Subcutaneous adipose tissue (tissue), 4 donors: ENCODE results near the gene STRADA. TPM values are rescaled to one million over a fixed set of nuclear protein-coding genes. Genes with fewer than 3 reads are reported as not detected.

ENCODE experiments used
- CTCF ChIP-seq: fragments of 450-650 bp; IDR thresholded peaks from one replicate; pipeline ENCODE4 v1.5.1; 2016; ENCODE audit warnings: low read depth, mild to moderate bottlenecking, control low read depth, antibody characterized with exemption, moderate library complexity
- total RNA-seq, 4 donors: library from RNA; depleted of rRNA; stranded (reverse); fragments of >200 nt; gene quantifications; one replicate each; pipeline ENCODE4 v1.1.0, GENCODE V29; 2016

STRADA gene
- total RNA-seq, 4 donors from 2014 or later: 22.9 to 36.0 (median 31.8) TPM

GRCh38 chr17:63780928-63781327, 39.3 kb upstream of the STRADA start:
- no peak for TF ChIP-seq CTCF

DNA sequence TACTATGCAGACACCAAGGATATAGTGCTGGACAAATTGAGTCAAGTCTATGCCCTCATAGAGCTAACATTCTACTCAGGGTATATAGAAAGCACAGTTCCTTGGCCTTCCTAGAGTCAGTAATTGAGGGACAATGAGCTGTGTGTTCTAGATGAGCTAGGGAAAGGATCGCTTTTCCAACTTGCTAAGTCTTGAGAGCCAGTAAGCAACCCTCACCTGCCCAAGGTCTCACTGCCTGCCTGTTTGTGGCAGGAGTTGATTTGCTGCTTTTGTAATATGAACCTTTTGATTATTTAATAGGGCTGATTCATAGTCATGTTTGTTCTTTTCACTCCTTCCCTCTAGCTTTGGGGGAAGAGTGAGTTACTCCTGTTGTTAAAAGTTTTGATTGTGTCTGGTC, 38.9 kb upstream of the STRADA start:
- no peak for TF ChIP-seq CTCF

GRCh38 chr17:63775420-63775819, 33.8 kb upstream of the STRADA start:
- TF ChIP-seq CTCF: no peak

DNA sequence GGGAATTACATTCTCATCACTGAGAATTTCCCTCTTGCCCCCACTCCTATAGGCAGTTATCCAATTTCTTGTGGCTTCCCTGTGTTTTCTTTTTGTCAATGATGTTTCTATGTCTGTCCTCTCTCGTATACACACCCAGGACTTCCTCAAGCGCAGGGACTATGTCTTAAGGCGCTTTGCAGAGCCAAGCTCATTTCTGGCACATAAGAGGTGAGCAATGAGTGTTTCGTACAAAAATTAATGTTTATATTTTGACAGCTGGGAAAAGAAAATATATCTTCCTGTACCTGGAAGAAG, 33.3 kb upstream of the STRADA start:
- no peak for TF ChIP-seq CTCF

DNA sequence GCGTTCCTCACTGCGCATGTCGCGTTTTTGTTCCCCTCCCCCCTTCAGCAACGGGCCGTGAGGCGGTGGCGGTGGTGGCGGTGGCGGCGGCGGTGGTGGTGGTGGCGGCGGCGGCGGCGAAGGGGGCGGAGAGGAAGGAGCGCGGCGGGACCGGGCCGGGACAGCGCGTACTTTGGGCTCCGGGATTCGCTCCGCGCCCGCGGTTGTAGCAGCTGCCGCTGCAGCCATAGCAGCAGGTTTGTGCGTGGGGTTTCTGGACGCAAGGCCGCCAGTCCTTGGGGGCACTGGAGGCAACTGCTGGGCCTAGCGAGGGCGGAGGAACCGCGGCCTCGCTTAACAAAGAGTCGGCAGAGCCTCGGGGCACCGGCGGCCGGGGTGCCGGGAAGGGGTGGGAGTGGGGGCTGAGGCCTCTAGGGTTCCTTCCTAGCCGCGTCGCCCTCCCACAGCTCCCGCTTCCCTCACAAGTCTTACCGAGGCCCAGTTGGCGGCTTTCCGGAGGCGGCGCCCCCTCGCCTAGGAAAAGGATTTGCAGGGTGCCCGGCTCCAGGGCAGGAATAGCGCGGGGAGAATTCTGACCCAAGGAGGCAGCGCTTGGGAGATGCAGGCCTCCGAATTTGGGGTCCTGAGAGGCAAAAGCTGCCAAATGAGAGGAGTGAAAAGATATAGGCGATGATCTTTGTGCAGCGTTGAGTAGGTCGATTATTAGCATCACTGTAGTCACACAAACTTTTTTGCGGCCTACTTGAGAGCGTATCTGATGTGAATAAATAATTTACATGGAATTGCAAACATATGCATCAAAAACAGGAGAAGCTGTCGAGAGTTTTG, 32.8 kb upstream of the STRADA start, which contains the start of gene DDX42:
Gene DDX42, plus strand, starts transcription at position 30 of the 828 bp plus-strand sequence. CDS start 12,880 bp downstream, outside the sequence.
- TF ChIP-seq CTCF: no peak

- TF ChIP-seq CTCF: no peak
Measured at GRCh38 chr17:63773272-63774140, 31.9 kb upstream of the STRADA start, which contains the start of gene CCDC47. Gene CCDC47, minus strand, starts transcription at chr17:63773597. Its CDS starts 7,422 bp downstream, at chr17:63766175.

GRCh38 chr17:63772801-63773271, 31.2 kb upstream of the STRADA start:
- no peak for TF ChIP-seq CTCF
